Measurements from ENCODE around the gene ZNF507.
"Not testable (repeated sequence)": the region's sequence is repeated elsewhere in the genome, so short reads cannot be mapped to it uniquely, and the experiment has no call there.

The ZNF507 gene

DNA sequence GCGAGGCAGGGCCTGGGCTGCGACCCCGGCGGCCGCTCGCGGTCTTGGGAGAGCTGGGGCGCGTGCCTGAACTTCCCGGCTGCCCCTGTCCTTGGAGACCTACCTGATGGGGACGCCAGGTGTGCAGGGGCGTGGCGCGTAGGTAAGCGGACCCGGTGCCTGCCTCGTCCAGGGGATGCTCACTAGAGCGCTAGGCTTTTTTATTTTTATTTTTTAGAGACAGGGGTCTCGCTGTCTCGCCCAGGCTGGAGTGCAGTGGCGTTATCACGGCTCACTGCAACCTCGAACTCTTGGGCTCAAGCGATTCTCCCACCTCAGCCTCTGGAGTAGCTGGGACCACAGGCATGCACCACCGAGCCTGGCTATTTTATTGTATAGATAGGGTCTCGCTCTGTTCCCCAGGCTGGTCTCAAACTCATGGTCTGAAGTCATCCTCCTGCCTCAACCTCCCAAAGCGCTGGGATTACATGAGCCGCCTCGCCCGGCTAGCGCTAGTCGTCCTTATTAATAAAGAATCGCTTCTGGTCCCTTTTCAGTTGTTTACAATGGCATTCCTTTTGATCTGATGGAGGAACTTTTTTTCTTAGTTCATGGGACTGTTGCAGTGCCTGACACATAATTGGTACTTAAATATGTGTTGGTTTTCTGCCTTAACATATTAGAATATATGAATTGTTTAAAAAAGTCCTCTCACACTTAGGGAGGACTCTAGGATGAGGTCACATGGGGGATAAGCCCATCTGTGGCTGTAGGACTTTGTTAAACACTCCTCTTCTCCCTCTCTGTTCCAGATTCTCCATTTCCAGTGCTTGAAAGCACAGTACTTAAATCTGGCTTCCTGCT lies 61.0 kb downstream of the ZNF507 start:
- H3K4me1 Mint-ChIP-seq = peaks cover 41% of the 10 kb centered on the region
- H3K4me3 Mint-ChIP-seq = peak overlapping the region; percentile 86 to 89
- peak overlapping the region; percentile 38 to 97 for H3K27ac Mint-ChIP-seq
- H3K27me3 Mint-ChIP-seq = no peaks in the 10 kb centered on the region
- DNase-seq (no peak), ATAC-seq (no peak)
- H3K9me3 Mint-ChIP-seq = no peaks in the 10 kb centered on the region

DNA sequence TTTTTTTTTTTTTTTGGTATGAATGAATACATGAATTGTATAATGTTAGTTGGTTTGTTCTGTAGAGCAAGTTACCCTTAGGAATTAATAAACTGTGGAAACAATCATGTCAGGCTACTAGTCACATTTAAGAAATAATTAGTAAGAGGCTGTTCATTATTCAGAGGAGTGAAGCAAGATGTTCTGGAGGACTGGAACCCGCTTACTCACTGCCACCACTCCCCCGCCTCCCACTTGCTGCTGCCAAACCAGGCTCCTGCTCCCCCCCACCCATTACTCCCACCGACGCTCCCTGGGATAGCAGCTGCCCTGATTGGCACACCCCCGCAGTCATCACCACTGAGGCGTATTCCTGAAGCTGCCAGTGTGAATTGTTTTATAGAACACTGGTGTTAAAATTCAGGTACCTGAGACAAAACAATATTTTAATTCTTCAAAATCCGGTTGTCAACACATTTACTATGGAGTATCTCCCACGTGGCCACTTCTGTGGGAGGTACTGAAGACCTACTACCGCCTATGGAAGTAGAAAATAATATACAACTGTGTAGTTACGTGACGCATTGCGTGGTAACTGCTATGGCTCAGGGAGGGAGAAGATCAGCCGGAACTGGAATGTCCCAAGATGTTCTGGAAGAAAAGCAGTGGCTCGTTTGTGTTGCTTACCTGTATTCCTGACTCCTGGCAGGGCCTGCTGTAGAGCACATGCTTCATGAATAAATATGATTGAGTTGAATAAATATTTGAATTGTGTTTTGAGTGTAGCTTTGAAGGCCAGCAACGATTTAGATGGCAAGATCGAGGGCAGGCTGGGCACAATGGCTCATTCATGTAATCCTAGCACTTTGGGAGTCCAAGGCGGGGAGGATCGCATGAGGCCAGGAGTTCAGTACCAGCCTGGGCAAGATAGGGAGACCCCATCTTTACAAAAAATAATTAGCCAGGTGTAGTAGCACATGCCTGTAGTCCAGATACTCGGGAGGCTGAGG lies 61.9 kb downstream of the ZNF507 start:
- no peak for ATAC-seq
- no peak for DNase-seq
- Mint-ChIP-seq H3K27me3 (no peaks in the 10 kb centered on the region), H3K4me1 (peaks cover 33% of the 10 kb centered on the region), H3K4me3 (peak overlapping the region; percentile 86 to 89), H3K9me3 (no peaks in the 10 kb centered on the region), H3K27ac (peak overlapping the region; percentile 38 to 97)

DNA sequence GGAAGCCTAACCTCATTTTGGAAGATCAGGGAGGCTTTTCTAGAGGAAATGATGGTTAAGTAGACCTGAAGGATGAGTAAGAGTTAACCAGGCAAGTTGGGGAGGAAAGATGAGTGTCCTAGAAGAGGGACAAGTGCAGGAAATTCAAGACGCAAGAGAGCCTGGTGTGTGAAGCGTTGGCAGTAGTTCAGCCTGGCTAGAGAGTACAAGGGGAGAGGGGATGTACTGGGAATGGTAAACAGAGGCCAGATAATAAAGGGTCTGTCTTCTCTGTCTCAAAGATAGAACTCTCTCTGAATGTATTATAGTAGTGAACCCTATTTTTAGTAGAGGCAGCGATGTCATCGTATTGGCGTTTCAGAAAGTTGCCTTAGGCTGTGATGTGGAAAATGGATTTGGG lies 69.8 kb downstream of the ZNF507 start:
- H3K27me3 Mint-ChIP-seq = no peaks in the 10 kb centered on the region
- H3K27ac Mint-ChIP-seq = no peak overlapping the region
- no peak for ATAC-seq
- H3K4me1 Mint-ChIP-seq = no peaks in the 10 kb centered on the region
- DNase-seq = no peak
- no peaks in the 10 kb centered on the region for H3K9me3 Mint-ChIP-seq
- H3K4me3 Mint-ChIP-seq = no peak overlapping the region

GRCh38 chr19:32415669-32416068 lies 70.3 kb downstream of the ZNF507 start:
- Mint-ChIP-seq H3K4me1 (no peaks in the 10 kb centered on the region), H3K4me3 (no peak overlapping the region), H3K27me3 (no peaks in the 10 kb centered on the region), H3K27ac (no peak overlapping the region), H3K9me3 (no peaks in the 10 kb centered on the region)
- ATAC-seq = no peak
- DNase-seq = no peak

- H3K4me1 Mint-ChIP-seq = peaks cover 8% of the 10 kb centered on the region
- H3K27ac Mint-ChIP-seq = no peak overlapping the region
- H3K27me3 Mint-ChIP-seq = no peaks in the 10 kb centered on the region
- no peak overlapping the region for H3K4me3 Mint-ChIP-seq
- H3K9me3 Mint-ChIP-seq = no peaks in the 10 kb centered on the region
- ATAC-seq (no peak), DNase-seq (no peak)
Measured at GRCh38 chr19:32416749-32417456, 71.5 kb downstream of the ZNF507 start.

GRCh38 chr19:32418155-32418554 lies 72.7 kb downstream of the ZNF507 start:
- Mint-ChIP-seq H3K27ac (no peak overlapping the region), H3K27me3 (no peaks in the 10 kb centered on the region), H3K4me3 (no peak overlapping the region), H3K4me1 (peaks cover 15% of the 10 kb centered on the region), H3K9me3 (no peaks in the 10 kb centered on the region)
- DNase-seq (no peak), ATAC-seq (no peak)

DNA sequence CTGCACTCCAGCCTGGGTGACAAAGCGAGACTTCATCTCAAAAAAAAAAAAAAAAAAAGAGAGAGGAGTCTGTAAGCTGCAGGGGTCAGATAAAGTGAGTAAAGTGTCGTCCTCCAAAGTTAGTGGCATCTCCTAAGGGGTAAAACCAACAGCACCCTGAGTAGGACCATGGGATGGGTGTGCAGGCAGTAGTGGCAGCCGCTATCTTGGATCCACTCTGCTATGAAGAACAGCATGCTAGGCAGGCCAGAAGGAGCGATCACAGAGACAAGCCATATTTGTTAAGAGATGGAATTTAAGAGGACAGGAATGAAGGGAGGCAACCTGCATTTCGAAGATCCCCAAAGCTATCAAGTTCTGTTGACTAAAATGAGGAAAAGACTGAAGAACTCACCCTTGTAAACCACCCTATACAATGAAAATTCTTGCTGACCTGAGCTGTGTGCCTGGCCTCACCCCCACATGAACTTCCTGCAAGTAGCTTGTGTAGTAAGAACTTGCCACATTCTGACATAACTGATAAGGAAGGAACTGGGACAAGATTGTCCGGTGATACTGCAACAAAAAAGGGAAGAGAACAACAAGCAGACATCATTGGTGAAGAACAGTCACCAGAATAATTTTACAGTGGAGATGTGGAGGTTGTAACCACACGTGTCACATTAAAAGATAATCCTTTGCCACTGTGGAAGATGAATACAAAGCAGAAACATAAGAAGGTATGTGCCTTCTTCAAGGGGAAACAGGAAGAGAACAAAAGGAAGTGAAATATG lies 76.4 kb downstream of the ZNF507 start:
- no peak for DNase-seq
- H3K4me1 Mint-ChIP-seq = peaks cover 15% of the 10 kb centered on the region

GRCh38 chr19:32422435-32422834 lies 77.0 kb downstream of the ZNF507 start:
- ATAC-seq (no peak), DNase-seq (no peak)
- Mint-ChIP-seq H3K4me1 (peaks cover 15% of the 10 kb centered on the region), H3K27me3 (no peaks in the 10 kb centered on the region), H3K9me3 (no peaks in the 10 kb centered on the region), H3K27ac (no peak overlapping the region), H3K4me3 (no peak overlapping the region)

More for the DNA sequence above, 76.4 kb downstream of the ZNF507 start:
- Mint-ChIP-seq H3K27ac (peak overlapping the region in 1 of 2 donors; percentile 16), H3K9me3 (no peaks in the 10 kb centered on the region), H3K27me3 (no peaks in the 10 kb centered on the region), H3K4me3 (no peak overlapping the region)
- ATAC-seq = no peak

DNA sequence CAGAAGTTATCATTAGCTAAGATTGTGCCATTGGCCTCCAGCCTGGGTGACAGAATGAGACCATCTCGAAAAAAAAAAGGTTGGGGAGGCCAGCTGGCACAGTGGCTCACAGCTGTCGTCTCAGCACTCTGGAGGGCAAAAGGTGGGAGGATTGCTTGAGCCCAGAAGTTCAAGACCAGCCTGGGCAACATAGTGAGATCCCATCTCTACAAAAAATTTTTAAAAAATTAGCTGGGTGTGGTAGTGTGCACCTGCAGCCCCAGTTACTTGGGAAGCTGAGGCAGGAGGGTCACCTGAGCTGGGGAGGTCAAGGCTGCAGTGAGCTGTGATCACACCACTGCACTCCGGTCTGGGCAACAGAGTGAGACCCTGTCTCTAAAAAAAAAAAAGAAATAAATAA lies 78.5 kb downstream of the ZNF507 start:
- H3K9me3 Mint-ChIP-seq, H3K4me3 Mint-ChIP-seq, H3K27ac Mint-ChIP-seq, ATAC-seq, DNase-seq, H3K27me3 Mint-ChIP-seq: not testable (repeated sequence)
- peaks cover 15% of the 10 kb centered on the region for H3K4me1 Mint-ChIP-seq

DNA sequence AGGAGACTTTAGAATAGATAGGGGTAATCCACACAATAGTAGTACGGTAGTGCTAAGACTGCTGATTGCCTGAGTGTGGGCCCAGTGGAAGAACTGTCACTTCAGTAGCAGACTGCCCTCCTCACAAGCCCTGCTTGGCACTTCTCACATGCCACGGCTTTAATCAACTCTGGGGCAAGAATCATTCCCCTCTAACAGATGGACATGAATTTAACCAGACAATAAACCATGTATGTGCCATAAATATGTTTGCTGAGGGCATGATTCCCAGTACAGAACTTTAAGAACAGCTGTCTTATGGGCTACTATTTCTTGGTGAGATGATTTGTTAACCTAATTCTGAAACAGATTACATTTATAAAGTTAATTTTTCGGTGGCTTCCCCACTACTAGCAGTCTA lies 82.1 kb downstream of the ZNF507 start:
- no peak for DNase-seq
- H3K4me3 Mint-ChIP-seq = no peak overlapping the region
- no peaks in the 10 kb centered on the region for H3K9me3 Mint-ChIP-seq
- H3K27ac Mint-ChIP-seq = no peak overlapping the region
- peaks cover under 1% of the 10 kb centered on the region for H3K4me1 Mint-ChIP-seq
- ATAC-seq = no peak
- no peaks in the 10 kb centered on the region for H3K27me3 Mint-ChIP-seq

DNA sequence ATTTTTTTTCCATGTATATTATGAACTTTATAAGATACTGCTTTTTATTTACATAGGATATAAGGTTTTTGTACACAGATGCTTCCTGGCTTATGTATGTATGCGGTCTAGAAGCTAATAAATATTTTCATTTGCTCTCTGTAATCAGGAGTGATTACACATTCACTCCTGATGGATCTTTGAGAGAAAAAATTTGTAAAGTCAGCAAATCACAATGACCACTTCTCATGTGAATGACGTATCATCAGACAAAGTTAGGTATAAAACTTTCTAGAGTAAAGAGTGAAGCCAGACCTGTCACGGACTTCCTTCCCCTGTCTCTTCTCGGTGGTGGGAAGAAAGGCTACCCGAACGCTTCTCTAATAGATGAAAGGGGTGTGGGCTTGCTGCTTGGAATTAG lies 91.3 kb downstream of the ZNF507 start:
- no peaks in the 10 kb centered on the region for H3K4me1 Mint-ChIP-seq
- H3K27ac Mint-ChIP-seq = no peak overlapping the region
- DNase-seq (no peak), ATAC-seq (no peak)
- no peak overlapping the region for H3K4me3 Mint-ChIP-seq
- H3K9me3 Mint-ChIP-seq = no peaks in the 10 kb centered on the region
- H3K27me3 Mint-ChIP-seq = no peaks in the 10 kb centered on the region

GRCh38 chr19:32437096-32437495 lies 91.7 kb downstream of the ZNF507 start:
- Mint-ChIP-seq H3K27ac (no peak overlapping the region), H3K27me3 (no peaks in the 10 kb centered on the region), H3K4me1 (no peaks in the 10 kb centered on the region), H3K4me3 (no peak overlapping the region), H3K9me3 (no peaks in the 10 kb centered on the region)
- DNase-seq = no peak
- no peak for ATAC-seq

Measured in stimulated activated naive CD8-positive, alpha-beta T cell treated with anti-CD3 and anti-CD28 coated beads, Interleukin-15, amount 100 ng/mL, for 72 hours (primary cell).